Spinal cord (tissue), 10 donors: Measurements from ENCODE around the gene MRPS6. TPM values are rescaled to one million over a fixed set of nuclear protein-coding genes. Genes with fewer than 3 reads are reported as not detected.

Source experiments
- DNase-seq, 6 donors: peaks; one replicate each; pipeline versions ENCODE4 v3.0.0 to v3.0.0-alpha.2; 2013 to 2015; ENCODE audit warnings: low spot score in 6 of 6, low read depth in 4 of 6
- H3K27ac ChIP-seq: one replicate; pipeline ENCODE4 v1.5.1; 2013; ENCODE audit warnings: low read depth, low read length, control low read depth
- H3K27me3 ChIP-seq: one replicate; pipeline ENCODE4 v1.6.1; 2013; ENCODE audit warnings: low read length; ENCODE audit not compliant: control insufficient read depth, insufficient read depth
- H3K36me3 ChIP-seq: one replicate; pipeline ENCODE4 v1.6.1; 2013; ENCODE audit warnings: low read length; ENCODE audit not compliant: control insufficient read depth, insufficient read depth
- H3K4me1 ChIP-seq: one replicate; pipeline ENCODE4 v1.6.1; 2013; ENCODE audit warnings: low read length; ENCODE audit not compliant: control insufficient read depth, insufficient read depth
- H3K4me3 ChIP-seq: one replicate; pipeline ENCODE4 v1.5.1; 2013; ENCODE audit warnings: low read depth, low read length, control low read depth
- H3K9me3 ChIP-seq: one replicate; pipeline ENCODE4 v1.6.1; 2013; ENCODE audit warnings: low read length; ENCODE audit not compliant: control insufficient read depth, insufficient read depth
- WGBS: methylation state at CpG from one replicate; pipeline ENCODE4 v1.1.5; 2013; ENCODE audit warnings: missing lambda C conversion rate; ENCODE audit not compliant: insufficient coverage; 5-methylcytosine and 5-hydroxymethylcytosine counted together
- polyA plus RNA-seq, 2 donors: library from polyadenylated mRNA; unstranded; fragments of 120-200 nt; gene quantifications; one replicate each; pipeline ENCODE4 v1.2.1, GENCODE V29; 2013; ENCODE audit not compliant: insufficient read length in 2 of 2
- total RNA-seq, 2 donors: library from RNA; depleted of rRNA in 1 of 2; stranded (reverse); fragments of 120-200 nt in 1 of 2; fragments of >200 nt in 1 of 2; gene quantifications; one replicate each; pipeline versions ENCODE4 v1.2.3 to v1.2.4, GENCODE V29; 2013 to 2014
- donor health status: healthy.

Gene MRPS6
- total and polyA plus RNA-seq, 4 donors = 30.5 to 111 (median 74.0) TPM

DNA sequence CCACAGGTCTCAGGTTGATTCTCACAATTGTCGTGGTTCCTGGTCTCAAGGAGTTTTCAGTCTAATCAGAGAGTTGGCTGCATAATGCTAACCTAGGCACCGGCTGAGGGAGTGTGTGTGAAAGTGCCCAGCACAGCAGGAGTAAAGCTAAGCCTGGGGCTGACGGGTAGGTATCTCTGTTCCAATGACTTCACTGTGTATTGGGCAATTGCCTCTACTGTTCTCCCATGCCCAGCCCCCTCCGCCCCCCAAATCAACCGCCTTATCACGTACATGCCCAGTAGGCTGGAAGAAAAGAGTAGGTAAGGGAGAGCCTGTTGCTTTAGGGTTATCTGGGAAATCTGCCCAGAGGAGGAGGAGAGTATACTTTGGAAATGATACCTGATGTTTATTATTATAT is 54.7 kb downstream of the MRPS6 start:
- H3K9me3 ChIP-seq = no peaks in the 10 kb centered on the region
- DNase-seq = no peak
- H3K4me3 ChIP-seq = no peak overlapping the region
- peaks cover 2% of the 10 kb centered on the region for H3K36me3 ChIP-seq
- H3K27ac ChIP-seq = no peak overlapping the region
- H3K4me1 ChIP-seq = peaks cover 49% of the 10 kb centered on the region
- no peaks in the 10 kb centered on the region for H3K27me3 ChIP-seq
- WGBS = 77% methylated on average over 2 of the region's 6 CpGs

DNA sequence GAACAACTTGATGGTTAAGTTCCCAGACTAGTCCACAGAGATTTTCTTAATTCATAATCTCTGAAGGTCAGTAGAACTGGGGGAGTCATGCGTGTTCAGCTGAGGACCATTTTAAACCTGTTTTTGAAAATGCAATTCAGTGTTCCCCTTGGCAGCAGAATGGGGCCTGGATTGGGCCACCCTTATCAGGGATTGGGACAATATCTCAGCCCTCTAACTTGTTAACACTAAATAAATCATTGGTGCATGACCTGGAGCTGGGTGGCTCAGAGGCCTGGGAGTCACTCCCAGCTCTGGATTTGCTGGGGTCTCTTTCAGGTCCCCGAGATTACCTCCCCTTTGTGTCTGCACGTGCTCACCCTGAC is 55.3 kb downstream of the MRPS6 start:
- no peaks in the 10 kb centered on the region for H3K27me3 ChIP-seq
- H3K9me3 ChIP-seq = no peaks in the 10 kb centered on the region
- WGBS = 80% methylated on average over 1 of the region's 3 CpGs
- peak overlapping the region; percentile 84 for H3K27ac ChIP-seq
- H3K36me3 ChIP-seq = peaks cover 2% of the 10 kb centered on the region
- DNase-seq = no peak
- no peak overlapping the region for H3K4me3 ChIP-seq
- peaks cover 49% of the 10 kb centered on the region for H3K4me1 ChIP-seq

DNA sequence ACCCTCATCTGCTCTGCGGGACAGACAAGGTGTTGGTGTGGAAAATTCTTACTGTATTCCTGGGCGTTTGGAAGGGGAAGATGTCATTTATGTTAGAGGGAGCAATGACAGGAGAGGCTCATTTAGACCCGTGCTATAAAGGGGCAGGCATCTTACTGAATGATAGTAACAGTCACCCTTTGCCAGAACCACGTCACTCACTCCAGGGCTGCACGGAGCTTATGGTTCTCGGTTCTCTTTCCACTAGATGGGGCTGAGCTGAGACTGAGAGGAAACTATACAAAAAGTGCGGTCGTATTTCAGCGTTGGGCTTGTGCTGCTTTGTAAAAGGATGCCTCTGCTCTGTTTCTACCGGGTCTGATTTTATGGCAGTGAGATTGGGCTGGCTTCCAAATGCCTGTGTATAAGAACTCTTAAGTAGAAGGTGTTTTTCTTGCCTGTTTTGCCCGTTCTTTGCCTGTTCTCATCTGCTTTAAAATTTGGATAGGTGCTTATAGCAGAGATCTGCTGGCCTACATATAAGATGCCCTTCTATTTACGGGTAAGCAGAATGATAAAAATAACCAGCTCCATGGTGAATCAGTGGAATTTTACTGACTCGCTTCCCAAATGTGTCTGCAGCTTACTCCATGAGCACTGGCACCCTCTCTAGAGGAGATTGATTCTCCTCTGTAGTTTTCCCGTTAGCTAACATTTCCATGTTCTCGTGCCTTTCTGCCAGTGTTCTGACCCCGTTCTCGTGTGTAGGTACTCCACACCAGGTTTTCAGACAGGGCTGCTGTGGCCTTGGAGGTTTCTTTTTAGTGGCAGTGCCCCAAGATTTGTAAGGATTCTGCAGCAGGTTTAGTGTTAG is 55.9 kb downstream of the MRPS6 start:
- H3K4me1 ChIP-seq = peaks cover 49% of the 10 kb centered on the region
- H3K9me3 ChIP-seq = no peaks in the 10 kb centered on the region
- peak overlapping the region; percentile 84 for H3K27ac ChIP-seq
- H3K27me3 ChIP-seq = no peaks in the 10 kb centered on the region
- peaks cover 2% of the 10 kb centered on the region for H3K36me3 ChIP-seq
- no peak overlapping the region for H3K4me3 ChIP-seq
- WGBS = 15% methylated on average over 12 of the region's 17 CpGs
- peak in 5 of 6 donors; percentile 67 to 95 (median 75) for DNase-seq

DNA sequence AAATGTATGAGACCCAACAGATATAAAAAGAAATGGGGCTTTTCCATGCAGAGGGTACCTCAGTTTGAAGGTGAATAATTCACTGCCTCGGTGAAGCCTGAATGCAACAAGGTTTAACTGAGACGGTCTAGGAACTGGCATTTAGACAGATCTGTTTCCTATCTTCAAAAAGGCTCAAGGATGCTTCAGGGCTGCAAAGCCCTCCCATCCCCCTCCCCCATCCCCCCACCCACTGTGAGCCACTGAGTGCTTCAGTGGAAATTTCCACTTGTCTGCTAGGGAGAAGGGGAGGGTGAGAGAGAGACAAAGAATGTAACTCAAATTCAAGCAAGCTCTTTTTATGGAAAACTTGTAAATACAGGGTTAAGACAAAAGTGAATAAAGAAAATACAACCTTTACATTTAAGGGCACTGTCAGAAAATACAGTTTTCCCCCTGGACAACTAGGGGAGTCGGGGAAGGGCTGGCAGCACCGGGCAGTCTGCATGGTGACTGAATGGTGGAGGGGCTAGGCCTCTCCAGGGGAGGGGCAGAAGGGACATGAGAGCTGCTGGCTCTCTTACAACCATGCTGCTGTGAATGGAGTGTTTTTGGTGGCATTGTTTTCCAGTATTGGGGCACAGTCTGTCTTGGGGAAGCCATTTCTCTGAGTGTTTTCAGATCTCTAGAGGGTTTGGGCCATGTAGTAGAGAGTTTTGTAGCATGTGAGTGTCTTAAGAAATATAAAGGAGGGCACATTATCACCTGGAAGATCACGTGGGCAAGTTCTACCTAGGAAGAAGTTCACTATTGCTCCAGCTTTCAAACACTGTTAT is 56.7 kb downstream of the MRPS6 start:
- DNase-seq = peak in 3 of 6 donors; percentile 39 to 85 (median 76)
- no peak overlapping the region for H3K4me3 ChIP-seq
- H3K27me3 ChIP-seq = no peaks in the 10 kb centered on the region
- H3K27ac ChIP-seq = peak overlapping the region; percentile 84
- H3K4me1 ChIP-seq = peaks cover 49% of the 10 kb centered on the region
- H3K9me3 ChIP-seq = no peaks in the 10 kb centered on the region
- WGBS = 10% methylated on average over 5 of the region's 5 CpGs
- H3K36me3 ChIP-seq = peaks cover 2% of the 10 kb centered on the region

DNA sequence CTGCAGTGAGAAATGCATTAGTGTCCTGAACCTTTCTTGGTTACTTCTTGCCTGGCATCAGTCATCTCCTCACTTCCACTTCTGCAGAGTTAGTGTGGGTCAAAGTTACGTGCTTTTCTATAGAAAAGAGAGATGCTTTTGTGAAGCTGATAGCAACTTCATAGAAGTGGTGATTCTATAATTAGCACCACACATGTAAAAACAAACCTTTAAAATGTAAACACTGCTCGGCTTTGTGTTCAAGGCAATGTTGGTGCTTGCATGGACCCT is 57.3 kb downstream of the MRPS6 start:
- H3K4me1 ChIP-seq = peaks cover 49% of the 10 kb centered on the region
- H3K4me3 ChIP-seq = no peak overlapping the region
- peak overlapping the region; percentile 84 for H3K27ac ChIP-seq
- 67% methylated on average over 1 of the region's 2 CpGs for WGBS
- no peaks in the 10 kb centered on the region for H3K27me3 ChIP-seq
- H3K9me3 ChIP-seq = no peaks in the 10 kb centered on the region
- DNase-seq = no peak
- H3K36me3 ChIP-seq = peaks cover 5% of the 10 kb centered on the region

DNA sequence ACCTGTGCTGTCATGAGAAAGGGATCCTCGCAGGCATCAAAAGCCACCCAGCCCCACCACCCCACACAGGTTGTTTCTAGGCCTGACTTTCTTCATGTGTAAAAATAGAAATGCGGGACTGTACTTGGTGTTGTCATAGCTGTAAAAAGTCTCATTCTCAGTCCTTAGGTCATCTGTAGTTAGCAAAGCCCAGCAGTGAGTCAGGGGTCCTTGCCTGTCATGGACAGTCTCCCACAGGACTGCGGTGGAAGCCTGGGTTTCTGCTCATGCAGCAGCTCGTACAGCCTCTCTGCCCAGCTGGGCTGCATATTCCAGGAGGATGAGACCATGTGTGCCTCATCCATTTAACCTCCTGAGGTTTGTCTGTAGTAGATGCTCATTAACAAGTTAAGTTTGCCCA is 58.2 kb downstream of the MRPS6 start:
- 73% methylated on average over 3 of the region's 4 CpGs for WGBS
- Histone ChIP-seq H3K4me3 (no peak overlapping the region), H3K27ac (peak overlapping the region; percentile 84), H3K27me3 (no peaks in the 10 kb centered on the region), H3K9me3 (no peaks in the 10 kb centered on the region), H3K4me1 (peaks cover 48% of the 10 kb centered on the region), H3K36me3 (peaks cover 6% of the 10 kb centered on the region)
- no peak for DNase-seq

DNA sequence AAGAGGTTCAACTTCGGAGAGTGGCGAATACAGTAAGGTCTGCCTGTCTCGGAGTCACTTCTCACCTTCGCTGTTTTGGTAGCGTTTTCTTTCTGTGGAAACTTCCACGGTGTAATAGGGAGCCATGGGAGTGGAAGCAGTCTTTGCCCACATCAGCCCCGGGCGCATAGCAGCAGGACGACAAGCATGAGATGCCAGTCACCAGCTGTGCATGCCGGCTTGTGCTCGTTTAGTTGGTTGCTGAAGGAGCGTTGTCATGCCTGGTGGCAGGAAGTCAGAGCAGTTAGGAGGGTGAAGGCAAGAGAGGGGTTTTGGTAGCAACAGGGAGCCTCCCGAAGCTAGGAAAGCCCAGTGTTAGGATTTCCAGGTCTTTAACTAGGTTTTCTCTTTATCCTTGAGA is 58.8 kb downstream of the MRPS6 start:
- no peaks in the 10 kb centered on the region for H3K27me3 ChIP-seq
- H3K4me3 ChIP-seq = no peak overlapping the region
- no peak overlapping the region for H3K27ac ChIP-seq
- DNase-seq = peak in 1 of 6 donors; percentile 33
- 82% methylated on average over 12 of the region's 13 CpGs for WGBS
- H3K4me1 ChIP-seq = peaks cover 44% of the 10 kb centered on the region
- H3K9me3 ChIP-seq = no peaks in the 10 kb centered on the region
- peaks cover 3% of the 10 kb centered on the region for H3K36me3 ChIP-seq

DNA sequence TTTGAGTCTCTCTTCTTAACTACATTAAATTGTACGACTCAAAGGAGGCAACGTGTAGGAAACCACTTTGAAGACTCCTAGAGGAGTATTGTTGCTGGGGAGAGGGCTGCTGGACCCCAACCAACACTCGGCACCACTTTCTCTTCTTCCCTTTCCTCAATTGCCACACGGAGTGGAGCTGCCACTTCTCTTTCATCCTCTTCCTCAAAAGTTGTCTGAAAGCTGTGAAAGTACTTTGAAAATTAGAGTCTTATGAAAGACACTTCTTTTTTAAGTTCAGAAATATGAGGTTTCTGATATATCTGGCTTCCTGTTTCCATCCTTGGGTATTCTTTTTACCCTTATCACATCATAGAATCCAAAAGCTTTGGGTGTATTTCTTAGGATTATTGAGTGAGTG is 59.5 kb downstream of the MRPS6 start:
- Histone ChIP-seq H3K27me3 (no peaks in the 10 kb centered on the region), H3K36me3 (peaks cover 3% of the 10 kb centered on the region), H3K9me3 (no peaks in the 10 kb centered on the region), H3K4me3 (no peak overlapping the region), H3K27ac (no peak overlapping the region), H3K4me1 (peaks cover 44% of the 10 kb centered on the region)
- DNase-seq = no peak
- no CpG with 5 or more reads among the region's 4 CpGs for WGBS

DNA sequence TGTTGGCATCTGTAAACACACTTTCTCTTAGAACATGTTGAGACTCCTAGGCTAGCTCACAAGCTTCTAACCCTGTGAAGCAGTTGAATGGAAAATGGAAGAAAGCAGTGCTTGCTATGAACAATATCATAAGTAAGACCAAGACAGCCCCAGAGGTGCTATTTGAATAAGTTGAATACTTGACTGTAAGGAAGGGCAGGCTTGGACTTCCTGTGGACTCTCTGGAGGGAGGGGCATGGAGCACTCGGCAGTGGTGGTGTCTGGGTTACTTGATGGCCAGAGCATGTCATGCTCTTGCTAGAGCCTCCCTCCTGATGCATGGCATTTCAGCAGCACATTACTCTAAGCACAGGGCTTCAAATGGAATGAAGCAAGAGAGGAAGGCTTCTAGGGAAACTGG is 60.0 kb downstream of the MRPS6 start:
- H3K36me3 ChIP-seq = peaks cover 3% of the 10 kb centered on the region
- H3K9me3 ChIP-seq = no peaks in the 10 kb centered on the region
- H3K4me1 ChIP-seq = peaks cover 44% of the 10 kb centered on the region
- no peak overlapping the region for H3K27ac ChIP-seq
- H3K4me3 ChIP-seq = no peak overlapping the region
- DNase-seq = no peak
- 86% methylated on average over 1 of the region's 1 CpG for WGBS
- H3K27me3 ChIP-seq = no peaks in the 10 kb centered on the region

DNA sequence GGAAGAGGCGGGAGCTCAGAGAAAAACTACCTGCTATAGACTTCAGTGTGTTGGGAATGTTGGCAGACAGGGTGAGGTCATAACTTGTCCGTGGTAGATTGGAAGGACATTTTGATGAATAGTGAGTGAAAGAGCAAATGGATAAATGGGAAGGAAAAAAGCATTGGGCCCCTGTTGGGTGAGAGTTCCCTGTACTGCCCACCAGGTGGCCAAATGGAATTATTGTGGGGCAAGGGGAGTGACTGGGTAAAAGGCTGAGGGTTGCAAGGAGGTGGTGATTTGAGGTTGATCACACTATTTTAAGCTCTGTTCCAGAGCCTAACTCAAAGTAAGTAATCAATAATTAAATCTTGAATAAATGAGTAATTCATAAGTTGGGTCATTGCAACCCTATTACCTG is 60.4 kb downstream of the MRPS6 start:
- no peak overlapping the region for H3K4me3 ChIP-seq
- H3K4me1 ChIP-seq = peaks cover 42% of the 10 kb centered on the region
- no peaks in the 10 kb centered on the region for H3K9me3 ChIP-seq
- no peaks in the 10 kb centered on the region for H3K27me3 ChIP-seq
- DNase-seq = no peak
- WGBS = 70% methylated on average over 2 of the region's 2 CpGs
- no peak overlapping the region for H3K27ac ChIP-seq
- peaks cover 3% of the 10 kb centered on the region for H3K36me3 ChIP-seq
